HG03457 (cell line): ENCODE measurements around the gene TEX9.

Experiments
- ATAC-seq: cut with Tn5 transposase; IDR thresholded peaks from one replicate; pipeline ENCODE4 v1.9.1; 2021; ENCODE audit warnings: moderate number of reproducible peaks; ENCODE audit not compliant: unreplicated experiment

Gene TEX9

GRCh38 chr15:56440214-56440770 is 75.1 kb downstream of the TEX9 start:
- ATAC-seq = no peak

- no peak for ATAC-seq
Measured at GRCh38 chr15:56442354-56442753, 77.1 kb downstream of the TEX9 start.

GRCh38 chr15:56445746-56446145 is 80.5 kb downstream of the TEX9 start:
- ATAC-seq = no peak

- ATAC-seq = no peak
Measured at GRCh38 chr15:56454836-56455235, 89.6 kb downstream of the TEX9 start.

GRCh38 chr15:56456229-56456628 is 91.0 kb downstream of the TEX9 start:
- no peak for ATAC-seq

GRCh38 chr15:56459096-56459495 is 93.9 kb downstream of the TEX9 start:
- no peak for ATAC-seq

- ATAC-seq = no peak
Measured at GRCh38 chr15:56460071-56460470, 94.8 kb downstream of the TEX9 start.

GRCh38 chr15:56460947-56461346 is 95.7 kb downstream of the TEX9 start:
- no peak for ATAC-seq

- ATAC-seq = peak; percentile 99
Measured at GRCh38 chr15:56464893-56465520, 99.8 kb downstream of the TEX9 start, which contains the start of gene MNS1. Gene MNS1 (minus strand): TSS chr15:56465137. CDS start chr15:56464972, 165 bp downstream.

GRCh38 chr15:56467616-56468015 is 102.4 kb downstream of the TEX9 start:
- no peak for ATAC-seq

- peak; percentile 40 for ATAC-seq
Measured at GRCh38 chr15:56468401-56468800, 103.2 kb downstream of the TEX9 start.

GRCh38 chr15:56469483-56469882 is 104.3 kb downstream of the TEX9 start:
- no peak for ATAC-seq

- ATAC-seq = no peak
Measured at GRCh38 chr15:56471440-56472069, 106.3 kb downstream of the TEX9 start.

- no peak for ATAC-seq
Measured at GRCh38 chr15:56472278-56472677, 107.1 kb downstream of the TEX9 start.

- no peak for ATAC-seq
Measured at GRCh38 chr15:56473017-56473416, 107.8 kb downstream of the TEX9 start.

GRCh38 chr15:56475351-56475750 is 110.1 kb downstream of the TEX9 start:
- no peak for ATAC-seq
